ENCODE data around the gene DCXR. TPM values are rescaled to one million over a fixed set of nuclear protein-coding genes. Genes with fewer than 3 reads are reported as not detected.
A peak's percentile ranks its signal among the peaks of the same experiment; 100 is the strongest.

Gene DCXR
- total and polyA plus RNA-seq, 2 of the 13 experiments (the other 11 are each of a cell fraction or from before 2014, with no cell fraction given) = 287 to 311 TPM

GRCh38 chr17:82013772-82014321 is 23.6 kb downstream of the DCXR start (continued):
- TF ChIP-seq ZBTB40 (IDR thresholded peaks at IDR 0.05) (no peak), ZBTB40 (CRISPR knock-in tag; IDR thresholded peaks at IDR 0.05) (no peak), HMG20A (CRISPR knock-in tag; IDR thresholded peaks at IDR 0.05; ENCODE audit: borderline replicate concordance) (peak; percentile 34; the same call in 1 of the 2 replicates), PHF21A (CRISPR knock-in tag; IDR thresholded peaks at IDR 0.05) (peak; percentile 48), FOXP4 (CRISPR knock-in tag; IDR thresholded peaks at IDR 0.05) (peak; percentile 40; the same call in 1 of the 2 replicates), TCF12 (IDR thresholded peaks at IDR 0.05) (no peak), TCF12 (CRISPR knock-in tag; IDR thresholded peaks at IDR 0.05) (no peak), ZFP91 (CRISPR knock-in tag; IDR thresholded peaks at IDR 0.05; ENCODE audit: borderline replicate concordance) (peak; percentile 34; the same call in 1 of the 2 replicates), ZNF567 (CRISPR knock-in tag; IDR thresholded peaks at IDR 0.05; ENCODE audit: borderline replicate concordance) (peak; percentile 41; the same call in 1 of the 2 replicates), THAP8 (CRISPR knock-in tag; IDR thresholded peaks at IDR 0.05; ENCODE audit: borderline replicate concordance) (no peak), FOXA3 (CRISPR knock-in tag; IDR thresholded peaks at IDR 0.05) (0 out of 2 replicates have a peak, but pooled peaks have one; percentile 45)
